HEK293T (cell line): ENCODE data around the gene SH3PXD2A.

ENCODE experiments used
- ELF4 ChIP-seq: fragments of 450-650 bp; IDR thresholded peaks from 2 replicates; pipeline ENCODE4 v1.6.1; 2017; ENCODE audit warnings: antibody characterized with exemption
- FOXK2 ChIP-seq: fragments of 450-650 bp; IDR thresholded peaks from 2 replicates; pipeline ENCODE4 v1.6.1; 2016; ENCODE audit warnings: mild to moderate bottlenecking
- NFRKB ChIP-seq: fragments of 450-650 bp; IDR thresholded peaks from 2 replicates; pipeline ENCODE4 v1.6.1; 2016; ENCODE audit warnings: mild to moderate bottlenecking, moderate library complexity

- no peak for TF ChIP-seq FOXK2
- TF ChIP-seq ELF4 = no peak
- no peak for TF ChIP-seq NFRKB
These were observed 190.1 kb downstream of the SH3PXD2A start for GRCh38 chr10:103665162-103665889.
